SJCRH30 (cell line): ENCODE results near the gene SLC26A8. TPM values are rescaled to one million over a fixed set of nuclear protein-coding genes. Genes with fewer than 3 reads are reported as not detected.
"Not testable (repeated sequence)": the region's sequence is repeated elsewhere in the genome, so short reads cannot be mapped to it uniquely, and the experiment has no call there.

ENCODE experiments used
- DNase-seq, 2 experiments: peaks; one replicate each; pipeline ENCODE4 v3.0.0-alpha.2; 2015 to 2020
- H3K27ac ChIP-seq: fragments of 250-450 bp; sonication (Bioruptor Pico); 2 replicates; pipeline ENCODE4 v1.5.1; 2020; ENCODE audit warnings: mild to moderate bottlenecking, moderate library complexity
- H3K27me3 ChIP-seq: fragments of 250-450 bp; sonication (Bioruptor Pico); 2 replicates; pipeline ENCODE4 v1.5.1; 2020; ENCODE audit warnings: mild to moderate bottlenecking, moderate library complexity
- H3K36me3 ChIP-seq: fragments of 250-450 bp; sonication (Bioruptor Pico); 2 replicates; pipeline ENCODE4 v1.5.1; 2020; ENCODE audit warnings: mild to moderate bottlenecking, moderate library complexity
- H3K4me1 ChIP-seq: fragments of 250-450 bp; sonication (Bioruptor Pico); 2 replicates; pipeline ENCODE4 v1.5.1; 2020; ENCODE audit warnings: mild to moderate bottlenecking, moderate library complexity
- H3K4me3 ChIP-seq: fragments of 250-450 bp; sonication (Bioruptor Pico); 2 replicates; pipeline ENCODE4 v1.5.1; 2020; ENCODE audit warnings: mild to moderate bottlenecking, moderate library complexity
- H3K9me3 ChIP-seq: fragments of 250-450 bp; sonication (Bioruptor Pico); replicated peaks from 2 replicates; pipeline ENCODE4 v1.5.1; 2020; ENCODE audit warnings: mild to moderate bottlenecking, moderate library complexity
- total RNA-seq: library from RNA; depleted of rRNA; stranded (reverse); fragments of >200 nt; shearing (Covaris generic); gene quantifications from 2 replicates; pipeline ENCODE4 v1.2.3, GENCODE V29; 2014

The SLC26A8 gene
- total RNA-seq, 1 experiment from 2014 or later = not detected

DNA sequence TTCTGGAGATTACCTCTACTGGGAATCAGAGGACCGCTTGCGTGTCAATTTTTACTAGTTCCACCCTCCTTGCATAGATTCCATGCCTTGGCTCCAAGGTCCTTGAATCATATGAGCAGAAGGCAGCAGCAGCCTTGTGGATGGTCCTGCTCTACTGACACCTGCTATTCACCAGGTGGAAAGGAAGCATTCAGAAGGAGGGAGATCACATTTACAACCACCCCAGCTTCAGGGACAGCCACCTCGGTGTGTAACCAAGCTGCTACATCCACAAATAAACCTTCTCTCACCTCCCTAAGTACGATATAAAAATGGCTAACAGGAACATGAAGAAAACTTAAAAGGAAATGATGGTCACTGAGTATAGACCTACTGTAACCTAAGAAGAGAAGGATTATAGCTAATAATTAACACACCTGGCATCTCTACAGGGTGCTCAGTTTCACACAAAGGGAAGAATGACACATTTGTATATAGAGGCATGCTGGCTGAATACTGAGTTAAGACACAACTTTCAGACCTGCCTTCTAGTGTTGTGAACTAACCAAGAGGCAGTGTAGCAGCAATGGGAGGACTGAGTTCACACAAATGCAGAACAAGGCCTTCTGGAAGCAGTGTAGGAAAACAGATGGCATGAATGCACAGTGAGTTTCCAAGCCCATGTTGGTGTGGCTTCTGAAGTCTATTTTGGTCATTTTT, 57.2 kb downstream of the SLC26A8 start:
- Histone ChIP-seq H3K9me3 (no peaks in the 10 kb centered on the region), H3K4me1 (no peaks in the 10 kb centered on the region), H3K27me3 (no peaks in the 10 kb centered on the region), H3K4me3 (no peak overlapping the region), H3K27ac (no peak overlapping the region), H3K36me3 (no peaks in the 10 kb centered on the region)
- no peak for DNase-seq

DNA sequence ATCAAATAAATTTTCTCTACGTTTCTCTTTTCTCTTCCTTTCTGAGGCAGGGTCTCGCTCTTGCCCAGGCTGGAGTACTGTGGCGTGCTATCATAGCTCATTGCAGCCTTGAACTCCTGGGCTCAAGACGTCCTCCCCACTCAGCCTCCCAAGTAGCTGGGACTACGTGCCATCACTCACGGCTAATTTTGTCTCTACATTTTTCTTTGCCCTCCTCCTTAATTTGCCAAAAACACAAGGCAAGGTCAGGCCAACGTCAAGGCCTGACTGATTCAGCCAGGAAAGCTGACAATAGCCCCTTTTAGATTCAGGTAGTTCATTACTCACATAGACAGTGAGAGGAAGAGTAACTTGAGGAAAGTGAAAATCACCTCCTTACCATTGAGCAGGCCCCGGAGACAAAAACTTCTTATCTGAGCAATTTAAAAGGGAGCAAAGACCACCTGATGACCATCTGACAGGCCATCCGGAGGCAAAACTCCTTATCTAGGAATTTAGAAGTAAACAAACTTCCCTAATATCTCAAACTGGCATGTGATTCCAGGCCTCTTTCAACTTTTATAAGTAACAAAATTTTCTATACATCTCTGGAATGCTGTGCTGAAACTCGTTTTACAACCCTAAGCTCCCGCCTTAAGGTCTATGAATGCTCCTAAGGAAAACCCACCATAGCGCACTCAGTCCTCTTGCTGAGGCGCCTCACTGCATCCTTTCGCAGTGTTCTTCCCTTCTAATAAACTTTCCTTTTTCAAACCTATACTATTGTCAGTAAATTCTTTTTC, 61.5 kb downstream of the SLC26A8 start:
- H3K36me3 ChIP-seq = no peaks in the 10 kb centered on the region
- H3K4me3 ChIP-seq = no peak overlapping the region

DNA sequence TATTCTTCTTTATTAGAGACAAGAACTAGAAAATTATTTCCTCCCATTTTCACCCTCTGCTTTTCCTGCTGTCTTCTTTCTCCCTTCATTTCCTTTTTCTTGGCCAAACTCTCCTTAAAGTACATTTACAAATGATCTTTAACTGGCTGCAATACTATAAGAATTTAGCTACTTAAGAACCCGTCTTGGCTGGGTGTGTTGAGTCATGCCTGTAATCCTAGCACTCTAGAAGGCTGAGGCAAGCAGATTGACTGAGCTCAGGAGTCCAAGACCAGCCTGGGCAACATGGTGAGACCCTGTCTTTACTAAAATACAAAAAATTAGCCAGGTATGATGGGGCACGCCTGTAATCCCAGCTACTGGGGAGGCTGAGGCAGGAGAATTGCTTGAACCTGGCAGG, 64.3 kb downstream of the SLC26A8 start:
- Histone ChIP-seq H3K4me3 (no peak overlapping the region), H3K27ac (no peak overlapping the region), H3K9me3 (no peaks in the 10 kb centered on the region), H3K36me3 (no peaks in the 10 kb centered on the region), H3K4me1 (no peaks in the 10 kb centered on the region), H3K27me3 (no peaks in the 10 kb centered on the region; the same call in 1 of the 2 replicates)
- DNase-seq = no peak

More for the DNA sequence above, 61.5 kb downstream of the SLC26A8 start:
- no peaks in the 10 kb centered on the region; the same call in 1 of the 2 replicates for H3K27me3 ChIP-seq
- DNase-seq = no peak
- no peaks in the 10 kb centered on the region for H3K4me1 ChIP-seq
- H3K27ac ChIP-seq = no peak overlapping the region
- H3K9me3 ChIP-seq = no peaks in the 10 kb centered on the region

DNA sequence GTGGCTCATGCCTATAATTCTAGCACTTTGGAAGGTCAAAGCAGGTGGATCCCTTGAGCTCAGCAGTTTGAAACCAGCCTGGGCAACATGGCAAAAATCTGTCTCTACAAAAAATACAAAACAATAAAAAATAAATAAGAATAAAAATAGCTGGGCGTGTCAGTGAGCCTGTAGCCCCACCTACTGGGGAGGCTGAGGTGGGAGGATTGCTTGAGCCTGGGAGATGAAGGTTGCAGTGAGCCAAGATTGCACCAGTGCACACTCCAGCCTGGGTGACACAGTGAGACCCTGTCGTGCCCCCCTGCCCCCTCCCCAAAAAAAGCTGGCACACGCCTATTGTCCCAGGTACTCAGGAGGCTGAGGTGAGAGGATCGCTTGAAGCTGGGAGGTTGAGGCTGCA, 68.5 kb downstream of the SLC26A8 start:
- no peak for DNase-seq
- no peaks in the 10 kb centered on the region for H3K4me1 ChIP-seq
- no peaks in the 10 kb centered on the region for H3K27me3 ChIP-seq
- H3K36me3 ChIP-seq = no peaks in the 10 kb centered on the region
- no peak overlapping the region for H3K4me3 ChIP-seq
- H3K9me3 ChIP-seq = no peaks in the 10 kb centered on the region
- no peak overlapping the region for H3K27ac ChIP-seq

DNA sequence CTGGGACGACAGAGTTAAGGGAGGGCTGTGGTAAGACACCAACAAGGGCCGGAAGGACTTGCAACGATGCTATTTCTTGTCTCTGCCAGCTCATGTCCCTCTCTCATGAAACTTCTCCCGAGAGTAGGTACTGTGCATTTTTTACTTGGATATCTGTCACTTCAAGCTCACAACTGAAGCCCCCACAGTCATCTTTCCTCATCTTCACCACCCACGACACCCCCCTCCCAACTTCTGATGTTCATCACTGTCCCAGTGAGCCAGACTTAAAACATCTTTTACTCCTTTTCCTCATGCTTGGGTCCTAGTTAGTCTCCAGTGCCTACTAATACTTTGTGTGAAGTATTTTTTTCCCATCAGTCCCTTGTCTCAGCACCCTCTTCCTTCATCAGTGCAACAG, 68.9 kb downstream of the SLC26A8 start:
- DNase-seq = no peak
- Histone ChIP-seq H3K36me3 (no peaks in the 10 kb centered on the region), H3K27me3 (no peaks in the 10 kb centered on the region)

DNA sequence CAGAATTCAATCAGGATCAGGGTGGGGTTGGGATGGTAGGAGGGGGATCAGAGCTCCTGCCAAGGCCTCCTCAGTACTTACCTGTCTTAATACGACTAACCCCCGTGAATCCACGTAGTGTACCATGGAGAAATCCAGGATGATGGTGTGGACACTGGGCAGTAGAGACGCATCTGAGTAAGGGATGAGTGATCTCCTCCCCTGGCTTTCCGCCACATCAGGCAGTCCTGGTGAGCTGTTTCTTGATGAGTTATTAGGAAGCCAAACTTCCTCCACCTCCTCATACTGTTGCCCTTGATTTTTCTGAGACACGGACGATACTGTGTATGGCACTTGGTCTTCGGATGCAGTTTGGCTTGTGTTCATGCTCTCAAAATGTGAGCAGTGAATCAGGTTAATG, 69.4 kb downstream of the SLC26A8 start:
- Histone ChIP-seq H3K4me1 (no peaks in the 10 kb centered on the region), H3K4me3 (no peak overlapping the region), H3K36me3 (no peaks in the 10 kb centered on the region), H3K27me3 (no peaks in the 10 kb centered on the region), H3K27ac (no peak overlapping the region), H3K9me3 (no peaks in the 10 kb centered on the region)
- DNase-seq = no peak

More for the DNA sequence above, 68.9 kb downstream of the SLC26A8 start:
- no peak overlapping the region for H3K4me3 ChIP-seq
- H3K27ac ChIP-seq = no peak overlapping the region
- H3K9me3 ChIP-seq = no peaks in the 10 kb centered on the region
- H3K4me1 ChIP-seq = no peaks in the 10 kb centered on the region

DNA sequence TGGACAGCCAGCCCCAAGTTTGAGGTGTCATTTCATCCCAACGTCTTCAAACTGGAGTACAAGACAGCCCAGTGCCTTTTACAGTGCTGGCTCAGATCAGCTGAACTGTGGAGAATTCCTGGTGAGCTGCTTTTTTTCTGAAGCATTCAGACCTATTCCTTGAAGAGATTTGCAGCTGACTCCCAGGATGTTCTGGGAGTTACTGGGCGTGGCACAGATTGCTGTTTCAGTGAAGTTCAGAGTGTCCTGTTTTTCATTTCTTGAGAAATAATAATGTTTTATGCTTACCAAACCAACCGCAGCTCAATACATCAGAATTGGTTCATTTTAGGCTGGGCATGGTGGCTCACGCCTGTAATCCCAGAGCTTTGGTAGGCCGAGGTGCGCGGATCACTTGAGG, 70.1 kb downstream of the SLC26A8 start:
- Histone ChIP-seq H3K9me3 (no peaks in the 10 kb centered on the region), H3K4me1 (no peaks in the 10 kb centered on the region), H3K27me3 (no peaks in the 10 kb centered on the region), H3K36me3 (no peaks in the 10 kb centered on the region), H3K27ac (no peak overlapping the region), H3K4me3 (no peak overlapping the region)
- DNase-seq = no peak

DNA sequence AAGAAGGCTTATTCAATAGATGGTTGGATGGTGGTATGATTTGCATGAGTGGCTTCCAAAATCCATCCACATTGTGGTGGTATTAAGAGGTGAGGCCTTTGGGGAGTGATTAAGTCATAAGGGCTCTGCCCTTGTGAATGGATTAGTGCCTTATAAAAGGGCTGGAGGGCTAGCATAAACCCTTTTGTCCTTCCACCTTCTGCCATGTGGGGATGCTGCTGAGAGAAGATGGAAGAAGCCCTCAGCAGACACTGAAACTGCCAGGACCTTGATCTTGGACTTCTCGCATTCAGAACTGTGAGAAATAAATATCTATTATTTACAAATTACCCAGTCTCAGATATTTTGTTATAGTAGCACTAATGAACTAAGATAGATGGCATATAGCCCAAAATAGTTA, 75.7 kb downstream of the SLC26A8 start:
- no peak overlapping the region for H3K4me3 ChIP-seq
- no peak overlapping the region for H3K27ac ChIP-seq
- H3K9me3 ChIP-seq = no peaks in the 10 kb centered on the region
- H3K36me3 ChIP-seq = no peaks in the 10 kb centered on the region
- DNase-seq = peak; percentile 3 to 22
- no peaks in the 10 kb centered on the region for H3K27me3 ChIP-seq
- no peaks in the 10 kb centered on the region for H3K4me1 ChIP-seq

DNA sequence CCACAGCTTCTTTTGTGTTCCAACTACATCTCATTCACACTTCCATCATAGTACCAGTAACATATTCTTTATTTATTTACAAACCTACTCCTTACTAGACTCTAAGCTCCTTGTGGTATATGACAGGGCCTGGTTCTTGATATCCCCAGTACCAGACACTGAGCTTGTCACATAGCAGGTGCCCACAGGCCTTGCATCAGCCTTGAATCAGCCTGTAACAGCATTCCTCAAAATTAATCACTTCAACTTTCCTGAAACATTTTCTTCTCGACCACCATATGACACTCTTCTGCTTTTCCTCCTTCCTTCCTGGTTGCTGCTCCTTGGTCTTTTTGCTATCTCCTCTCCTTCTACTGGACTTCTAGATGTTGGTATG, 78.8 kb downstream of the SLC26A8 start:
- DNase-seq = no peak
- Histone ChIP-seq H3K4me3 (no peak overlapping the region), H3K9me3 (peaks cover 5% of the 10 kb centered on the region; the same call in 1 of the 2 replicates), H3K27ac (no peak overlapping the region), H3K27me3 (no peaks in the 10 kb centered on the region), H3K4me1 (no peaks in the 10 kb centered on the region), H3K36me3 (no peaks in the 10 kb centered on the region)

DNA sequence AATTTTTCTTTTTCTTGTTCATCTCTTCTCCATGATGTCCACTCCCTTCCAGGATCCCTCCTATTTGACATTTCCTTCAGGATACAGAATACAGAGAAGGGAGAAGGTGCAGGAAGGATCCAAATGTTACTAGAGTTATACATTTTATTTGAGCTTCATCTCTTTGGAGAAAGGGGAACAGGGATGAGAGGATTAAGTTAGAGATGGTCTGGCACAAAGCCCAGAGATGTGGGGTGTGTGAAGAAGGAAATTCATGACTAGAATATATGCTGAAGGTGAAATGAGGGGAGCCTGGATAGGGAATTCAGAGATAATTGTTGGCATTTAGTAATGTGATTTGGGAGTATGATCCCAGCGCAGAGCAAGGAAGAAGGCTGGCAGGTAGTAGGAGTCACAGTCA, 81.1 kb downstream of the SLC26A8 start:
- Histone ChIP-seq H3K27ac (no peak overlapping the region), H3K4me1 (no peaks in the 10 kb centered on the region), H3K36me3 (no peaks in the 10 kb centered on the region), H3K27me3 (no peaks in the 10 kb centered on the region), H3K4me3 (no peak overlapping the region), H3K9me3 (peaks cover 5% of the 10 kb centered on the region; the same call in 1 of the 2 replicates)
- DNase-seq = peak in 1 of 2 experiments; percentile 13

DNA sequence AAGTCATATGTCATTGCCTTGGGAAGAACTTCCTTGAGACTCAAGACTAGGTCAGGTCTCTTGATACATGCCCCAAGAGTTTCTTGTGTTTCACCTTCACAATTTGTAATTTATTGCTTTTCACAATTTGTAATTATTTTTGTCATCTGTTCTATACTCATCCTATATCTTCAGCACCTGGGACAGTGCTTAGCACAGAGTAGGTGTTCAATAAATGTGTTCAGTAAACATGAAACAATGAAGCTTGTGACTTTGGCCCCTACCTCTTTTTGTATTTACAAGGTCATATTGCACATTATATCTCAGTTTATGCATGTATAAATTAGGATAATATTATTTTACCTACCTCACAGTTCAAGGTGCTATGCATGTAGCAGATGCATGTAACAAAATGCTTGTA, 82.1 kb downstream of the SLC26A8 start:
- no peak overlapping the region for H3K4me3 ChIP-seq
- H3K27me3 ChIP-seq = no peaks in the 10 kb centered on the region
- DNase-seq = no peak
- peaks cover 5% of the 10 kb centered on the region; the same call in 1 of the 2 replicates for H3K9me3 ChIP-seq
- no peaks in the 10 kb centered on the region for H3K36me3 ChIP-seq
- no peak overlapping the region for H3K27ac ChIP-seq
- no peaks in the 10 kb centered on the region for H3K4me1 ChIP-seq

DNA sequence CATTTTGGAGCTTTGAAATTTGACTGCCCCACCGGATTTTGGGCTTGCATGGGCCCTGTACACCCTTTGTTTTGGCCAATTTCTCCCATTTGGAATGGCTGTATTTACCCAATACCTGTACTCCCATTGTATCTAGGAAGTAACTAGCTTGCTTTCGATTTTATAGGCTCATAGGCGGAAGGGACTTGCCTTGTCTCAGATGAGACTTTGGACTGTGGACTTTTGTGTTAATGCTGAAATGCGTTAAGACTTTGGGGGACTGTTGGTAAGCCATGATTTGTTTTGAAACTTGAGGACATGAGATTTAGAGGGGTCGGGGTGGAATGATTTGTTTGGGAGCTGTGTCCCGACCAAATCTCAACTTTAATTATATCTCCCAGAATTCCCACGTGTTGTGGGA, 83.3 kb downstream of the SLC26A8 start:
- not testable (repeated sequence) for H3K36me3 ChIP-seq, H3K4me1 ChIP-seq, H3K27ac ChIP-seq, H3K9me3 ChIP-seq, DNase-seq, H3K27me3 ChIP-seq, H3K4me3 ChIP-seq

DNA sequence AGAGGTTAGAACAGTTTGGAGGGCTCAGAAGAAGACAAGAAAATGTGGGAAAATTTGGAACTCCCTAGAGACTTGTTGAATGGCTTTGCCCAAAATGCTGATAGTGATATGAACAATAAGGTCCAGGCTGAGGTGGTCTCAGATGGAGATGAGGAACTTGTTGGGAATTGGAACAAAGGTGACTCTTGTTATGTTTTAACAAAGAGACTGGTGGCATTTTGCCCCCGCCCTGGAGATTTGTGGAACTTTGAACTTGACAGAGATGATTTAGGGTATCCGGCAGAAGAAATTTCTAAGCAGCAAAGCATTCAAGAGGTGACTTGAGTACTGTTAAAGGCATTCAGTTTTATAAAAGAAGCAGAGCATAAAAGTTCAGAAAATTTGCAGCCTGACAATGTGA, 84.4 kb downstream of the SLC26A8 start:
- not testable (repeated sequence) for H3K36me3 ChIP-seq, DNase-seq, H3K27ac ChIP-seq, H3K9me3 ChIP-seq, H3K4me3 ChIP-seq, H3K27me3 ChIP-seq, H3K4me1 ChIP-seq

DNA sequence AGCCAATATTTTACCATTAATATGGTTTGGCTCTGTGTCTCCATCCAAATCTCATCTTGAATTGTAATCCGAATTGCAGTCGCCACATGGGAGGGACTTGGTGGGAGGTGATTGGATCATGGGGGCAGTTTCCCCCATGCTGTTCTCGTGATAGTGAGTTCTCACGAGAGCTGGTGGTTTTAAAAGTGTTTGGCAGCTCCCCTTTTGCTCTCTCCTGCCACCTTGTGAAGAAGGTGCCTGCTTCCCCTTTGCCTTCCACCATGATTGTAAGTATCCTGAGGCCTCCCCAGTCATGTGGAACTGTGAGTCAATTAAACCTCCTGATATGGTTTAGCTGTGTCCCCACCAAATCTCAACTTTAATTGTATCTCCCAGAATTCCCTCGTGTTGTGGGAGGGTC, 85.2 kb downstream of the SLC26A8 start:
- H3K4me1 ChIP-seq, DNase-seq: not testable (repeated sequence)

DNA sequence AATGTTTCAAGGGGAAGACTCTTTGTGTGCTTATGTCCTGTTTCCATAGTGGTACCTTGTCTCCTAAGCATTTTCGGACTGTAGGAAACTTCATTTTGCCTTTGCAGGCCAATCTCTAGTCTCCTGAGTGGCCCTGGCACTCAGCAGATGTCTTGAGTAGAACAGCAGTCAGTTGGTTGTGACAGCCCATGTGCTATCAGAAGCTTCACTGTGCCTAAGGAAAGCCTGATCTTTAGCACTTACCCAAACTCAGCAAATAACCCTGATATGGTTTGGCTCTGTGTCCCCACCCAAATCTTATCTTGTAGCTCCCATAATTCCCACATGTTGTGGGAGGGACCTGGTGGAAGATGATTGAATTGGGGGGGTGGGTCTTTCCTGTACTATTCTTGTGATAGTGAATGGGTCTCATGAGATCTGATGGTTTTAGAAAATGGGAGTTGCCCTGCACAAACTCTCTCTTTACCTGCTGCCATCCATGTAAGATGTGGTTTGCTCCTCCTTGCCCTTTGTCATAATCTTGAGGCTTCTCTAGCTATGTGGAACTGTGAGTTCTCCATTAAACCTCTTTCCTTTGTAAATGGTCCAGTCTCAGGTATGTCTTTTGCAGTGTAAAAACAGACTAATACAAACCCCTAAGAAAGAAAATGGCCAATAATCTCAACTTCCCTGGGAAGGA, 87.6 kb downstream of the SLC26A8 start:
- DNase-seq = no peak
- H3K27ac ChIP-seq = no peak overlapping the region
- no peak overlapping the region for H3K4me3 ChIP-seq
- no peaks in the 10 kb centered on the region for H3K27me3 ChIP-seq
- no peaks in the 10 kb centered on the region for H3K36me3 ChIP-seq
- no peaks in the 10 kb centered on the region for H3K4me1 ChIP-seq
- no peaks in the 10 kb centered on the region; the same call in 1 of the 2 replicates for H3K9me3 ChIP-seq

More for the DNA sequence above, 85.2 kb downstream of the SLC26A8 start:
- not testable (repeated sequence) for H3K27ac ChIP-seq, H3K9me3 ChIP-seq, H3K36me3 ChIP-seq, H3K27me3 ChIP-seq, H3K4me3 ChIP-seq
